ENCODE data around the gene MCEE. TPM values are rescaled to one million over a fixed set of nuclear protein-coding genes. Genes with fewer than 3 reads are reported as not detected.

MCEE gene
- 68.3 and 82.9 TPM in 2 replicates for polyA plus RNA-seq

DNA sequence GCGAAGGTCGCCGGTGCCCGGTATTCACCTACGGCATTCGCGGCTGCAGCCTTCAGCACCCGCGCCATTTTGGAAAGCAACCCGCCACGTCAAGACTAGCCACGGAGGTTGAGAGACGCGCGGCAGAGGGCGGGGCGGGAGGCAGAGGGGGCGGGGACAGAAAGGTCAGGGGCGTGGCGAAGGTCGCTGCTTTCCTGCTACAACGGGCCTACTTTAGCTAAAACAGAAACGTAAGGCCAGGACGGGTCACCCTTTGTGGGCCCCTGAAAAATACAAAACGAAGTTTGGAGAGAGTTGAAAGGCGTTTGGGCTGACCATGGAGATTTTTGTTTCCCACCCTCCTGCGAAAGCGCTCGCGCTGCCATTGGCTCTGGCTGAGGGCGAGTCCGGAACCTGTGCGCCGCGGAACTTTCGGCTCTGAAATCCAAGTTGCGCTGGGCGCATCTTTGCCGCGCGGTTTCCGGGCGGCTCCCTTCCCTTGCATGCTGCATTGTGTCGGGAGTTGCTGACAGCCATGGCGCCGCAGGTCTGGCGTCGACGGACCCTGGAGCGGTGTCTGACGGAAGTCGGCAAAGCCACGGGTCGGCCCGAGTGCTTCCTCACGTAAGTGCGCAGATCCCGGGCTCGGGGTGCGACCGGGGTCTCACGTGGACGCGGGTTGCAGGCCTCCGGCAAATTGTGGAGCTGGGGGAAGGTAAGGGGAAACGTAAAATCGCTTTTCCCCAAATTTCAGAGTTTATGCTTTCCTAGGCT lies at the start of gene MCEE, which contains the start of gene MPHOSPH10:
TSS of gene MCEE (minus strand) at position 78 of the 753 bp plus-strand sequence. CDS start at position 68, 10 bp downstream.
TSS of gene MPHOSPH10 (plus strand) at position 483 of the 753 bp plus-strand sequence. CDS start at position 515, 32 bp downstream.

DNA sequence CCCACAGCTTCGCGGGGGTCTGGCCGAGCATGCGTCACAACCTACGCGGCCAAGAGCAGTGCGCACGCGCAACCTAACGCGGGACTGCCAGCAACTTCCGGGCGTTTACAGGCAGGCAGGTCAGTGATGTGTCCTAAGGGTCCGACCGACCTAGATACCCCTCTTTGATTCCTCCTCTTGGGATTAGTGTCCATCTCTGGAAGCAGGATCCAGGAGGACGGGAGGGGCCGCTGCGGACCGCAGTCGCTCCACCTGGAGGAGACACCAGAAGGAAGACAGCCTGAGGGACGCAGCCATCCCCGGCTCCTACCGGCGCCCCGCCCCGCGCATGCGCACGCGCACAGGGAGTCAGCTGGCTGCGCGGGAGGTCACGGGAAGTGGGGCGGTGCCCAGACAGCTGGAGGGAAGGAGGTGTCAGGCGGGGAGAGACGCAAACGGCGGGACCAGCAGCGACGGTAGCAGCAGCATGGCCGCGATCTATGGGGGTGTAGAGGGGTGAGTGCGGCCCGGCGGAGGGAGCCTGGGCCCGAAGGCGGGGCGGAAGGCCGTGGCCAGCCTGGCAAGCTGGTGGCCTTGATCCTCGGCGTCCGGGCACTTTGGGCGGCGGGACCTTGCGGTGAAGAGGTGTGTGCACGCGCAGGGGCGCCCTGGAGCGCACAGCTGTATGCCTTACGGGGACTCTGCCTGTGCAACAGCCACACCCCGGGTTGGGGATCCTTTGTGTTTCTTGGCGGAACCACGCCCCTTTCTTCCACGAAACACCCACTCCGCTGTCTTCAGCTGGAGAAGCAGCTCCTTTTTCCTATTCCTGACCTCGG lies 61.6 kb downstream of the MCEE start, which contains the start of gene NAGK:
TSS of gene NAGK (plus strand) at position 431 of the 818 bp plus-strand sequence. CDS start at position 467, 36 bp downstream.

Other genes with a start within 250 kb of the MCEE start
- 0.40 TPM in 1 of 2 replicates, not detected in the other for gene VAX2, start 229.7 kb downstream of the MCEE start, polyA plus RNA-seq
- not detected in 2 replicates for gene ATP6V1B1, start 194.3 kb downstream of the MCEE start, polyA plus RNA-seq
- not detected in 2 replicates for gene ANKRD53, start 151.6 kb downstream of the MCEE start, polyA plus RNA-seq
- gene TEX261, start 135.4 kb downstream of the MCEE start, polyA plus RNA-seq = 15.1 and 16.5 TPM in 2 replicates
- gene NAGK, start 61.6 kb downstream of the MCEE start, polyA plus RNA-seq = 61.0 and 69.8 TPM in 2 replicates
- 54.1 and 70.1 TPM in 2 replicates for gene MPHOSPH10, start 405 bp upstream of the MCEE start, polyA plus RNA-seq
- 1.2 and 1.4 TPM in 2 replicates for gene PAIP2B, start 96.9 kb upstream of the MCEE start, polyA plus RNA-seq
- 137 and 172 TPM in 2 replicates for gene ZNF638, start 201.6 kb upstream of the MCEE start, polyA plus RNA-seq